K562 (cell line): ENCODE results near the gene RAB5B. TPM values are rescaled to one million over a fixed set of nuclear protein-coding genes. Genes with fewer than 3 reads are reported as not detected.
A peak's percentile ranks its signal among the peaks of the same experiment; 100 is the strongest.

Experiments used
- ATF3 ChIP-seq, 2 experiments: fragments of 450-650 bp in 1 of 2; sonication (generic) in 1 of 2; formaldehyde crosslinking in 1 of 2; IDR thresholded peaks in 1 of 2; conservative IDR thresholded peaks in 1 of 2; 2 replicates each; pipeline versions ENCODE4 v1.6.1 to v1.8.1; 2016 to 2023; ENCODE audit warnings: mild to moderate bottlenecking in 2 of 2, moderate library complexity in 2 of 2, inconsistent platforms in 1 of 2, missing genetic modification reagents in 1 of 2
- DLX4 ChIP-seq: fragments of 250-450 bp; sonication (Bioruptor Pico); IDR thresholded peaks from 2 replicates; pipeline ENCODE4 v1.6.1; 2021; ENCODE audit warnings: mild to moderate bottlenecking
- FOXA3 ChIP-seq, 2 experiments: fragments of 450-650 bp in 1 of 2; sonication (generic) in 1 of 2; formaldehyde crosslinking; IDR thresholded peaks in 1 of 2; conservative IDR thresholded peaks in 1 of 2; 2 replicates each; pipeline versions ENCODE4 v1.4.0 to v1.8.0; 2020 to 2022; ENCODE audit warnings: mild to moderate bottlenecking in 2 of 2, missing genetic modification reagents in 1 of 2
- GTF2B ChIP-seq: IDR thresholded peaks from 2 replicates; pipeline ENCODE4 v1.6.1; 2011; ENCODE audit not compliant: insufficient read length; ENCODE audit errors: extremely low read depth
- GTF2E2 ChIP-seq: fragments of 200-800 bp; sonication (Bioruptor generic); IDR thresholded peaks from 2 replicates; pipeline ENCODE4 v1.6.1; 2016; ENCODE audit warnings: missing genetic modification characterization, missing compliant biosample characterization
- HMBOX1 ChIP-seq: sonication (generic); IDR thresholded peaks from 2 replicates; pipeline ENCODE4 v1.6.1; 2016
- IRF9 ChIP-seq: fragments of 450-650 bp; IDR thresholded peaks from 2 replicates; pipeline ENCODE4 v1.6.1; 2016; ENCODE audit warnings: missing biosample characterization, missing genetic modification characterization
- MBD1 ChIP-seq: fragments of 250-450 bp; sonication (Bioruptor Pico); IDR thresholded peaks from 2 replicates; pipeline ENCODE4 v1.8.0; 2022; ENCODE audit warnings: inconsistent platforms
- NR2C1 ChIP-seq, 2 experiments: fragments of 450-650 bp; IDR thresholded peaks; 2 replicates each; pipeline ENCODE4 v1.6.1; 2017; ENCODE audit warnings: mild to moderate bottlenecking in 2 of 2, antibody characterized with exemption in 1 of 2, inconsistent platforms in 1 of 2, missing compliant biosample characterization in 1 of 2, missing genetic modification characterization in 1 of 2
- PHF21A ChIP-seq: fragments of 450-650 bp; IDR thresholded peaks from 2 replicates; pipeline ENCODE4 v1.6.1; 2017; ENCODE audit warnings: low read depth, borderline replicate concordance
- POU5F1 ChIP-seq: fragments of 150-350 bp; IDR thresholded peaks from 2 replicates; pipeline ENCODE4 v1.6.1; 2014; ENCODE audit warnings: borderline replicate concordance, low read length, low read depth, mild to moderate bottlenecking; ENCODE audit not compliant: partially characterized antibody
- RNF2 ChIP-seq: sonication (generic); IDR thresholded peaks from 2 replicates; pipeline ENCODE4 v1.6.1; 2016
- RUNX1 ChIP-seq: sonication (generic); IDR thresholded peaks from 2 replicates; pipeline ENCODE4 v1.6.1; 2016; ENCODE audit warnings: antibody characterized with exemption, low read depth
- SFPQ ChIP-seq: fragments of 200-400 bp; formaldehyde crosslinking; IDR thresholded peaks from 2 replicates; pipeline ENCODE4 v1.6.1; 2017; ENCODE audit warnings: mild to moderate bottlenecking, low read depth, low read length, moderate library complexity
- SRSF1 ChIP-seq: fragments of 200-400 bp; formaldehyde crosslinking; IDR thresholded peaks from 2 replicates; pipeline ENCODE4 v1.6.1; 2017; ENCODE audit warnings: mild to moderate bottlenecking, low read depth, low read length, moderate library complexity
- TAL1 ChIP-seq: fragments of 450-650 bp; IDR thresholded peaks from 2 replicates; pipeline ENCODE4 v1.6.1; 2016; ENCODE audit warnings: mild to moderate bottlenecking
- U2AF1 ChIP-seq: fragments of 200-400 bp; formaldehyde crosslinking; optimal IDR thresholded peaks from 2 replicates; pipeline ENCODE3; 2017; ENCODE audit warnings: mild to moderate bottlenecking, low read depth, low read length, moderate library complexity
- ZNF140 ChIP-seq: fragments of 250-450 bp; sonication (Bioruptor Pico); IDR thresholded peaks from 2 replicates; pipeline ENCODE4 v1.8.0; 2021; ENCODE audit warnings: moderate library complexity, mild to moderate bottlenecking, inconsistent platforms
- ZNF175 ChIP-seq: fragments of 200-800 bp; sonication (Bioruptor generic); IDR thresholded peaks from 2 replicates; pipeline ENCODE4 v1.6.1; 2016; ENCODE audit warnings: low read depth, mild to moderate bottlenecking, missing genetic modification characterization, missing compliant biosample characterization
- ZNF263 ChIP-seq: sonication (generic); formaldehyde crosslinking; IDR thresholded peaks from 2 replicates; pipeline ENCODE4 v1.8.0; 2022; ENCODE audit warnings: mild to moderate bottlenecking, missing genetic modification reagents, borderline replicate concordance
- polyA plus RNA-seq, 8 experiments: library from polyadenylated mRNA; depleted of rRNA in 4 of 8; stranded (reverse) in 5 of 8; unstranded in 3 of 8; fragments of >200 nt; fragmentation: Nextera tagmentation in 2 of 8; fragmentation: Illumina TruSeq in 1 of 8; extraction: Ambion mirVana in 2 of 8; extraction: Trizol in 1 of 8; gene quantifications; 2 replicates each; pipeline versions ENCODE4 v1.2.1 to v1.2.3, GENCODE V29; 2011 to 2014; ENCODE audit warnings: inconsistent platforms in 1 of 8, missing spikeins in 1 of 8
- total RNA-seq, 7 experiments: library from RNA; depleted of rRNA in 6 of 7; stranded (reverse); fragments of >200 nt in 6 of 7; fragmentation: Illumina TruSeq in 2 of 7; extraction: Trizol in 2 of 7; gene quantifications; 2 replicates each; pipeline versions ENCODE4 v1.2.1 to v1.2.3, GENCODE V29; 2011 to 2021; ENCODE audit warnings: low replicate concordance in 1 of 7

The RAB5B gene
- total and polyA plus RNA-seq, 9 of the 15 experiments (the other 6 are each of a cell fraction or from before 2014, with no cell fraction given), result 6.8 to 73.8 (median 25.2) TPM

GRCh38 chr12:55925371-55925770 is 48.5 kb upstream of the RAB5B start (continued):
- TF ChIP-seq HMBOX1, result no peak
- TF ChIP-seq GTF2E2, result no peak
- TF ChIP-seq IRF9 (tag), result peak; percentile 90
- no peak for TF ChIP-seq DLX4 (CRISPR knock-in tag)
- no peak for TF ChIP-seq NR2C1 (IDR thresholded peaks at IDR 0.05)
- TF ChIP-seq NR2C1 (tag; IDR thresholded peaks at IDR 0.05), result no peak
- TF ChIP-seq SFPQ, result no peak
- no peak for TF ChIP-seq ZNF140 (CRISPR knock-in tag)
- TF ChIP-seq PHF21A, result no peak
- peak; percentile 94 for TF ChIP-seq ATF3 (IDR thresholded peaks at IDR 0.05)
- no peak for TF ChIP-seq ATF3 (CRISPR knock-in tag; conservative IDR thresholded peaks at IDR 0.05)
- no peak for TF ChIP-seq MBD1
- TF ChIP-seq ZNF175, result no peak
- TF ChIP-seq FOXA3 (CRISPR knock-in tag; conservative IDR thresholded peaks at IDR 0.05 in 1 of 2, IDR thresholded peaks at IDR 0.05 in 1 of 2), result no peak
- TF ChIP-seq RUNX1, result no peak
- 0 out of 2 replicates have a peak, but pooled peaks have one; percentile 4 for TF ChIP-seq TAL1
- TF ChIP-seq SRSF1, result no peak
- TF ChIP-seq U2AF1, result no peak
- TF ChIP-seq ZNF263 (CRISPR knock-in tag), result no peak
- no peak for TF ChIP-seq RNF2
- TF ChIP-seq GTF2B, result no peak
- TF ChIP-seq POU5F1, result no peak
